Glomerular endothelial cell (primary cell): ENCODE measurements around the gene RHEX. TPM values are rescaled to one million over a fixed set of nuclear protein-coding genes. Genes with fewer than 3 reads are reported as not detected.
"Not testable (repeated sequence)": the region's sequence is repeated elsewhere in the genome, so short reads cannot be mapped to it uniquely, and the experiment has no call there.

Source experiments
- DNase-seq: peaks from one replicate; pipeline ENCODE4 v3.0.0-alpha.2; 2011; ENCODE audit warnings: low read depth, low spot score; ENCODE audit errors: extremely low read depth
- total RNA-seq: library from RNA; depleted of rRNA; stranded (reverse); fragments of >200 nt; gene quantifications from 2 replicates; pipeline ENCODE4 v1.2.3, GENCODE V29; 2015

The RHEX gene
- total RNA-seq, 1 donor from 2014 or later, result not detected

- DNase-seq, result no peak
These were observed 23.5 kb upstream of the RHEX start for GRCh38 chr1:206029484-206029883.

- DNase-seq, result no peak
These were observed 22.8 kb upstream of the RHEX start for GRCh38 chr1:206030191-206030590.

- peak; percentile 23 for DNase-seq
These were observed 22.3 kb upstream of the RHEX start for GRCh38 chr1:206030714-206031113.

GRCh38 chr1:206032380-206033140 is 20.4 kb upstream of the RHEX start:
- DNase-seq, result peak; percentile 56

- DNase-seq, result no peak
These were observed 17.9 kb upstream of the RHEX start for GRCh38 chr1:206035027-206035426.

- no peak for DNase-seq
These were observed 16.1 kb upstream of the RHEX start for GRCh38 chr1:206036663-206037455.

- no peak for DNase-seq
These were observed 15.4 kb upstream of the RHEX start for GRCh38 chr1:206037581-206037980.

GRCh38 chr1:206039046-206039973 is 13.7 kb upstream of the RHEX start:
- DNase-seq, result no peak

- DNase-seq, result no peak
These were observed 12.6 kb upstream of the RHEX start for GRCh38 chr1:206040328-206040727.

- no peak for DNase-seq
These were observed 11.3 kb upstream of the RHEX start for GRCh38 chr1:206041640-206042039.

- DNase-seq, result no peak
These were observed 5.7 kb upstream of the RHEX start for GRCh38 chr1:206047271-206047670.

- DNase-seq, result no peak
These were observed 4.4 kb upstream of the RHEX start for GRCh38 chr1:206048582-206048981.

GRCh38 chr1:206049293-206049692 is 3.7 kb upstream of the RHEX start:
- no peak for DNase-seq

- no peak for DNase-seq
These were observed 2.9 kb upstream of the RHEX start for GRCh38 chr1:206049919-206050600.

- DNase-seq, result no peak
These were observed 2.2 kb upstream of the RHEX start for GRCh38 chr1:206050655-206051235.

GRCh38 chr1:206052231-206052865 is 625 bp upstream of the RHEX start:
- DNase-seq, result not testable (repeated sequence)

- DNase-seq, result not testable (repeated sequence)
These were observed 643 bp downstream of the RHEX start for GRCh38 chr1:206053616-206054015.

GRCh38 chr1:206055069-206055625 is 2.2 kb downstream of the RHEX start:
- DNase-seq, result not testable (repeated sequence)

- not testable (repeated sequence) for DNase-seq
These were observed 2.8 kb downstream of the RHEX start for GRCh38 chr1:206055639-206056323.
